Spleen (tissue), 7 donors: ENCODE measurements around the gene GPRIN3.

Experiments
- POLR2AphosphoS5 ChIP-seq, 3 donors: sonication (generic); formaldehyde crosslinking; IDR thresholded peaks; one replicate each; pipeline ENCODE4 v1.5.1; 2017; ENCODE audit warnings: antibody characterized with exemption in 3 of 3
- TF ChIP-seq, protein P1 (sequence below), 11 experiments: fragments of 200-600 bp in 7 of 11; fragments of 450-650 bp in 4 of 11; sonication (generic) in 4 of 11; IDR thresholded peaks in 8 of 11; conservative IDR thresholded peaks in 3 of 11; 1 replicate in 7 of 11; 2 replicates in 4 of 11; pipeline versions ENCODE4 v1.4.0 to v1.8.0; 2016 to 2021; ENCODE audit warnings: antibody characterized with exemption in 11 of 11, inconsistent platforms in 4 of 11, mild to moderate bottlenecking in 1 of 11
- donor health status: DM: no; HTN: no; CAD: no; lungs with moderate emphysema.
- donor health status: DM: no; HTN: no; CAD: no.
- donor health status: DM: no; HTN: no; CAD: no.

DNA sequence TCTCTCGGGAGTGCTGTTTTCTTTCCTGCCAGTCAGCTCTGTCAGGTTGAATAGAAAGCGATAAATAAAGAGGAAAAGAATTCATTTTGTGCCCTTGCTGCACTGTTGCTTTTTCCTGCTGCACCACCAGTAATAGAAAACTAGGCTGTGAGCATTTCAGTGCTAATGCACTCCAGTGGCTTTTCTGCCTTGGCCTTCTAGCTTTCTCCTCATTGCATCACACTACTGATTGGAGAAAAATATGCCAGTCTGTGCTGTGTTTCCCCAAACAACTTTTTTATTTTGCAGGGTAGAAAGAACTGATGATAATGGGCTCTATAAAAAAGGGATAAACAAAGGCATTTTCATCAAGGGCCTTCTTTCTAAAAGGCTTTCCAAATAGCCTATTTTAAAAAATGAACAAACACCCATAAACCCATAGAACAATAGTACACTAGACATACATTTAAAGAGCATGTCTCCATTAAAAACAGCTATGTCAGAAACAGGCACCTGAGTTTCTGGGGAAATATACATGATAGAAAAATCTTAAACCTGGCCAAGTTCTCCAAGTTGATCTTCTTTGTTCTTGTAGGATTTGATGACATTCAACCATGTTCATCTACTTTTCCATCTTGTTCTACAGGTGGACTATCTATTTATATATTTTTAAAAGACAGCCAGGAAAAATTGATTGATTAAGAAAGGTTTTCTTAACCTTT is 86.3 kb downstream of the GPRIN3 start:
- TF ChIP-seq, protein P1, sequence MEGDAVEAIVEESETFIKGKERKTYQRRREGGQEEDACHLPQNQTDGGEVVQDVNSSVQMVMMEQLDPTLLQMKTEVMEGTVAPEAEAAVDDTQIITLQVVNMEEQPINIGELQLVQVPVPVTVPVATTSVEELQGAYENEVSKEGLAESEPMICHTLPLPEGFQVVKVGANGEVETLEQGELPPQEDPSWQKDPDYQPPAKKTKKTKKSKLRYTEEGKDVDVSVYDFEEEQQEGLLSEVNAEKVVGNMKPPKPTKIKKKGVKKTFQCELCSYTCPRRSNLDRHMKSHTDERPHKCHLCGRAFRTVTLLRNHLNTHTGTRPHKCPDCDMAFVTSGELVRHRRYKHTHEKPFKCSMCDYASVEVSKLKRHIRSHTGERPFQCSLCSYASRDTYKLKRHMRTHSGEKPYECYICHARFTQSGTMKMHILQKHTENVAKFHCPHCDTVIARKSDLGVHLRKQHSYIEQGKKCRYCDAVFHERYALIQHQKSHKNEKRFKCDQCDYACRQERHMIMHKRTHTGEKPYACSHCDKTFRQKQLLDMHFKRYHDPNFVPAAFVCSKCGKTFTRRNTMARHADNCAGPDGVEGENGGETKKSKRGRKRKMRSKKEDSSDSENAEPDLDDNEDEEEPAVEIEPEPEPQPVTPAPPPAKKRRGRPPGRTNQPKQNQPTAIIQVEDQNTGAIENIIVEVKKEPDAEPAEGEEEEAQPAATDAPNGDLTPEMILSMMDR (IDR thresholded peaks at IDR 0.05 in 8 of 11, conservative IDR thresholded peaks at IDR 0.05 in 3 of 11): no peak
- TF ChIP-seq POLR2AphosphoS5 (IDR thresholded peaks at IDR 0.05): no peak
